K562 (cell line): Measurements from ENCODE around the gene HLF. TPM values are rescaled to one million over a fixed set of nuclear protein-coding genes. Genes with fewer than 3 reads are reported as not detected.

Experiments used
- ATAC-seq: fragments of 200-7000 bp; cut with Tn5 transposase; 3 replicates; pipeline ENCODE4 v1.9.1; 2020; ENCODE audit warnings: moderate library complexity
- BruUV-seq: library from RNA; stranded (reverse); fragments of 400-500 nt; replicated peaks from 2 replicates; lab custom pipeline; 2021; lab: Mats Ljungman, UMichigan
- CTCF ChIA-PET: fragments of 300-600 bp; formaldehyde crosslinking; extraction: SDS; loops from one replicate; lab custom pipeline; 2021; ENCODE audit warnings: low intra/inter-chr PET ratio; lab: Yijun Ruan, JAX
- POLR2A ChIA-PET: fragments of 300-600, 350-650 bp; sonication (Branson Sonifier 250); formaldehyde crosslinking; extraction: SDS; loops from one replicate; lab custom pipeline; 2021; ENCODE audit warnings: antibody characterized with exemption, inconsistent platforms; lab: Yijun Ruan, JAX
- DNase-seq, 4 experiments: peaks; one replicate each; pipeline versions ENCODE4 v3.0.0 to v3.0.0-alpha.2; 2011 to 2018; ENCODE audit warnings: low spot score in 3 of 4, mixed read lengths in 3 of 4; ENCODE audit errors: extremely low read depth in 1 of 4
- FAIRE-seq: peaks from 2 replicates; lab custom pipeline; 2011; peaks lifted over from hg19 to GRCh38; lab: Jason Lieb, UNC
- H2AFZ ChIP-seq: 2 replicates; pipeline ENCODE4 v1.6.0; 2011; ENCODE audit warnings: low read depth, low read length, control low read depth, inconsistent platforms
- H3K27ac ChIP-seq: fragments of 200-600 bp; 3 replicates; pipeline ENCODE4 v1.8.0; 2011; ENCODE audit warnings: low read depth, mild to moderate bottlenecking, control low read depth, inconsistent platforms, low read length, moderate library complexity, mixed read lengths; ENCODE audit errors: extremely low read depth
- H3K27me3 ChIP-seq, 2 experiments: fragments of 300-600 bp in 1 of 2; 2 replicates in 1 of 2; 3 replicates in 1 of 2; pipeline versions ENCODE4 v1.6.0 to v1.8.0; 2011; ENCODE audit warnings: inconsistent platforms in 2 of 2, low read length in 2 of 2, mild to moderate bottlenecking in 1 of 2, mixed read lengths in 1 of 2, moderate library complexity in 1 of 2; ENCODE audit not compliant: control insufficient read depth in 2 of 2, insufficient read depth in 2 of 2
- H3K36me3 ChIP-seq: fragments of 300-600 bp; 3 replicates; pipeline ENCODE4 v1.8.0; 2011; ENCODE audit warnings: mild to moderate bottlenecking, low read length, inconsistent platforms; ENCODE audit not compliant: control insufficient read depth, insufficient read depth
- H3K4me1 ChIP-seq, 2 experiments: fragments of 200-600 bp in 1 of 2; replicated peaks in 1 of 2; 2 replicates in 1 of 2; 3 replicates in 1 of 2; pipeline versions ENCODE4 v1.5.1 to v1.8.0; 2011; ENCODE audit warnings: inconsistent platforms in 2 of 2, low read length in 2 of 2, mild to moderate bottlenecking in 1 of 2, mixed read lengths in 1 of 2, moderate library complexity in 1 of 2; ENCODE audit not compliant: control insufficient read depth in 2 of 2, insufficient read depth in 2 of 2
- H3K4me2 ChIP-seq: 2 replicates; pipeline ENCODE4 v1.6.1; 2011; ENCODE audit warnings: low read length, control low read depth, inconsistent platforms, mixed read lengths; ENCODE audit not compliant: insufficient read depth
- H3K4me3 ChIP-seq: fragments of 200-600 bp; sonication (generic), shearing (Covaris generic); 2 replicates; pipeline ENCODE4 v1.5.1; 2016; ENCODE audit warnings: control low read depth, inconsistent platforms
- H3K79me2 ChIP-seq: fragments of 200-600 bp; 3 replicates; pipeline ENCODE4 v1.8.0; 2011; ENCODE audit warnings: low read length, inconsistent platforms; ENCODE audit not compliant: control insufficient read depth, insufficient read depth
- H3K9ac ChIP-seq, 2 experiments: 2 replicates each; pipeline versions ENCODE4 v1.6.0 to v1.6.1; 2011; ENCODE audit warnings: low read depth in 2 of 2, low read length in 2 of 2, control low read depth in 1 of 2, inconsistent platforms in 1 of 2, mild to moderate bottlenecking in 1 of 2, mixed read lengths in 1 of 2; ENCODE audit not compliant: insufficient read depth in 1 of 2
- H3K9me1 ChIP-seq: one replicate; pipeline ENCODE4 v1.6.0; 2011; ENCODE audit warnings: inconsistent platforms, mild to moderate bottlenecking, low read length, moderate library complexity; ENCODE audit not compliant: control insufficient read depth, insufficient read depth
- H3K9me3 ChIP-seq: replicated peaks from 2 replicates; pipeline ENCODE4 v1.5.1; 2011; ENCODE audit warnings: low read depth, low read length, inconsistent platforms; ENCODE audit not compliant: control insufficient read depth, insufficient read depth
- H4K20me1 ChIP-seq: replicated peaks from 2 replicates; pipeline ENCODE4 v1.6.1; 2011; ENCODE audit warnings: low read length, inconsistent platforms, mixed read lengths; ENCODE audit not compliant: control insufficient read depth, insufficient read depth
- C11orf30 ChIP-seq: fragments of 450-650 bp; IDR thresholded peaks from 2 replicates; pipeline ENCODE4 v1.6.1; 2016; ENCODE audit warnings: low read depth, mild to moderate bottlenecking
- CEBPB ChIP-seq: fragments of 450-650 bp; IDR thresholded peaks from 2 replicates; pipeline ENCODE4 v1.6.1; 2016; ENCODE audit warnings: missing genetic modification characterization, missing compliant biosample characterization
- CHCHD3 ChIP-seq: fragments of 250-450 bp; sonication (Bioruptor Pico); IDR thresholded peaks from 2 replicates; pipeline ENCODE4 v2.1.2; 2022; ENCODE audit warnings: mild to moderate bottlenecking
- EHMT2 ChIP-seq: fragments of 450-650 bp; IDR thresholded peaks from 2 replicates; pipeline ENCODE4 v1.6.1; 2018; ENCODE audit warnings: antibody characterized with exemption
- EP400 ChIP-seq: fragments of 450-650 bp; IDR thresholded peaks from 2 replicates; pipeline ENCODE4 v1.6.1; 2017; ENCODE audit warnings: antibody characterized with exemption, mild to moderate bottlenecking, moderate library complexity
- ESRRB ChIP-seq: fragments of 250-450 bp; sonication (Bioruptor Pico); IDR thresholded peaks from 2 replicates; pipeline ENCODE4 v1.5.0; 2020; ENCODE audit warnings: mild to moderate bottlenecking, moderate library complexity, borderline replicate concordance
- FOXJ3 ChIP-seq: sonication (generic); formaldehyde crosslinking; IDR thresholded peaks from 2 replicates; pipeline ENCODE4 v1.4.0; 2020; ENCODE audit warnings: mild to moderate bottlenecking, missing genetic modification reagents
- FUS ChIP-seq: fragments of 200-400 bp; formaldehyde crosslinking; optimal IDR thresholded peaks from 2 replicates; pipeline ENCODE3; 2017; ENCODE audit warnings: low read depth, low read length
- GATA2 ChIP-seq: sonication (generic); formaldehyde crosslinking; IDR thresholded peaks from 2 replicates; pipeline ENCODE4 v1.4.0; 2020; ENCODE audit warnings: mild to moderate bottlenecking, missing genetic modification reagents
- HNRNPLL ChIP-seq: fragments of 200-400 bp; formaldehyde crosslinking; IDR thresholded peaks from 2 replicates; pipeline ENCODE4 v1.6.1; 2017; ENCODE audit warnings: low read length, low read depth, mild to moderate bottlenecking; ENCODE audit not compliant: poor library complexity, severe bottlenecking
- ILK ChIP-seq: fragments of 450-650 bp; IDR thresholded peaks from 2 replicates; pipeline ENCODE4 v1.6.1; 2016; ENCODE audit warnings: missing genetic modification characterization, low read depth, mild to moderate bottlenecking, missing compliant biosample characterization, moderate library complexity, borderline replicate concordance
- KAT7 ChIP-seq: sonication (generic); formaldehyde crosslinking; IDR thresholded peaks from 2 replicates; pipeline ENCODE4 v1.8.0; 2022; ENCODE audit warnings: missing genetic modification reagents, mild to moderate bottlenecking, borderline replicate concordance
- NCOA2 ChIP-seq, 2 experiments: fragments of 450-650 bp; IDR thresholded peaks; 2 replicates each; pipeline ENCODE4 v1.6.1; 2018; ENCODE audit warnings: mild to moderate bottlenecking in 2 of 2, moderate library complexity in 1 of 2; ENCODE audit not compliant: partially characterized antibody in 2 of 2
- PHF21A ChIP-seq: fragments of 450-650 bp; IDR thresholded peaks from 2 replicates; pipeline ENCODE4 v1.6.1; 2017; ENCODE audit warnings: low read depth, borderline replicate concordance
- SRSF7 ChIP-seq: fragments of 200-400 bp; formaldehyde crosslinking; optimal IDR thresholded peaks from 2 replicates; pipeline ENCODE3; 2017; ENCODE audit warnings: mild to moderate bottlenecking, low read depth, low read length
- TAF9B ChIP-seq: fragments of 450-650 bp; IDR thresholded peaks from 2 replicates; pipeline ENCODE4 v1.6.1; 2018; ENCODE audit warnings: mild to moderate bottlenecking; ENCODE audit not compliant: partially characterized antibody
- TAL1 ChIP-seq: fragments of 450-650 bp; IDR thresholded peaks from 2 replicates; pipeline ENCODE4 v1.6.1; 2016; ENCODE audit warnings: mild to moderate bottlenecking
- ZNF717 ChIP-seq: fragments of 250-450 bp; sonication (Bioruptor Pico); IDR thresholded peaks from 2 replicates; pipeline ENCODE4 v1.5.0; 2021
- ZSCAN32 ChIP-seq: fragments of 450-650 bp; formaldehyde crosslinking; IDR thresholded peaks from 2 replicates; pipeline ENCODE4 v1.4.0; 2020; ENCODE audit warnings: mild to moderate bottlenecking, moderate library complexity
- WGBS: fragments of 100-300 bp; shearing (Covaris generic); methylation state at CpG from one replicate; pipeline ENCODE4 v1.1.6; 2016; ENCODE audit warnings: low coverage, mixed read lengths; ENCODE audit not compliant: insufficient coverage; ENCODE audit errors: missing lambda C conversion rate; 5-methylcytosine and 5-hydroxymethylcytosine counted together
- in situ Hi-C: fragments of 300-500 bp; cut with MboI; formaldehyde crosslinking; loops from 4 replicates; pipeline ENCODE4 v1.15.0; 2018; ENCODE audit warnings: inconsistent platforms, mixed read lengths
- intact Hi-C: fragments of 100-400 bp; cut with micrococcal nuclease; formaldehyde crosslinking; loops from 2 replicates; pipeline ENCODE4 v1.14.2; 2022
- polyA plus RNA-seq, 8 experiments: library from polyadenylated mRNA; depleted of rRNA in 4 of 8; stranded (reverse) in 5 of 8; unstranded in 3 of 8; fragments of >200 nt; fragmentation: Nextera tagmentation in 2 of 8; fragmentation: Illumina TruSeq in 1 of 8; extraction: Ambion mirVana in 2 of 8; extraction: Trizol in 1 of 8; gene quantifications; 2 replicates each; pipeline versions ENCODE4 v1.2.1 to v1.2.3, GENCODE V29; 2011 to 2014; ENCODE audit warnings: inconsistent platforms in 1 of 8, missing spikeins in 1 of 8
- total RNA-seq, 7 experiments: library from RNA; depleted of rRNA in 6 of 7; stranded (reverse); fragments of >200 nt in 6 of 7; fragmentation: Illumina TruSeq in 2 of 7; extraction: Trizol in 2 of 7; gene quantifications; 2 replicates each; pipeline versions ENCODE4 v1.2.1 to v1.2.3, GENCODE V29; 2011 to 2021; ENCODE audit warnings: low replicate concordance in 1 of 7
- TF ChIP-seq, protein P1 (sequence below), 2 experiments: IDR thresholded peaks in 1 of 2; conservative IDR thresholded peaks in 1 of 2; 2 replicates each; pipeline ENCODE4 v1.6.1; 2016; ENCODE audit warnings: low read depth in 2 of 2, mild to moderate bottlenecking in 1 of 2, missing compliant biosample characterization in 1 of 2, missing genetic modification characterization in 1 of 2, moderate library complexity in 1 of 2
- TF ChIP-seq, protein P2 (sequence below): sonication (generic); formaldehyde crosslinking; IDR thresholded peaks from 2 replicates; pipeline ENCODE4 v1.5.0; 2020; ENCODE audit warnings: missing genetic modification reagents

The HLF gene
- total and polyA plus RNA-seq, 9 of the 15 experiments (the other 6 are each of a cell fraction or from before 2014, with no cell fraction given): 0.03 to 0.24 (median 0.09) TPM

GRCh38 chr17:55219934-55220333 lies 44.8 kb upstream of the HLF start (continued):
- TF ChIP-seq TAF9B (no peak), GATA2 (no peak), CHCHD3 (CRISPR knock-in tag) (no peak)
- TF ChIP-seq, protein P1, sequence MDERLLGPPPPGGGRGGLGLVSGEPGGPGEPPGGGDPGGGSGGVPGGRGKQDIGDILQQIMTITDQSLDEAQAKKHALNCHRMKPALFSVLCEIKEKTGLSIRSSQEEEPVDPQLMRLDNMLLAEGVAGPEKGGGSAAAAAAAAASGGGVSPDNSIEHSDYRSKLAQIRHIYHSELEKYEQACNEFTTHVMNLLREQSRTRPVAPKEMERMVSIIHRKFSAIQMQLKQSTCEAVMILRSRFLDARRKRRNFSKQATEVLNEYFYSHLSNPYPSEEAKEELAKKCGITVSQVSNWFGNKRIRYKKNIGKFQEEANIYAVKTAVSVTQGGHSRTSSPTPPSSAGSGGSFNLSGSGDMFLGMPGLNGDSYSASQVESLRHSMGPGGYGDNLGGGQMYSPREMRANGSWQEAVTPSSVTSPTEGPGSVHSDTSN (CRISPR knock-in tag; IDR thresholded peaks at IDR 0.05; ENCODE audit: low read depth): no peak
- TF ChIP-seq, protein P1 (tag; conservative IDR thresholded peaks at IDR 0.05; ENCODE audit: low read depth): no peak

DNA sequence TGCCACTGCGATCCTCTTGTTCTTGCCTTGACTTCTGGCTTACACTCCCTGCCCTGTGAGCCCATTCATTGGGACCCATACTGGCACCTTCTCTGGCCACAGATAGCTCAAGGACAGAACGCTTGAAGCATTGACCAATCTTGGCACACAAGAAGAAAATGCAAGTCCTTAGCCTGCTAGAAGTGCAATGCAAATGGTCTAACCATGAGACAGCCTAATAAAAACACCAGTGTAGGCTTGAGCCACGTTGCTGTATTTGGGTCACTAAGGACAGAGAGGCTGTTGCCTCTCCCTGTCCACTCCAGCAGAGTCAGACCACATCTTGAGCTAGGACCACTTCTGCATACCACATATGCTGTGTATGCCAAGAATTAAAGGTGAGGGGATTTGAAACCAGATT lies 41.2 kb upstream of the HLF start:
- Histone ChIP-seq H3K27me3 (peaks cover 10 to 19% of the 10 kb centered on the region in 2 experiments; a peak in 4 of 5 replicates), H3K79me2 (no peaks in the 10 kb centered on the region), H2AFZ (no peak overlapping the region), H3K36me3 (no peaks in the 10 kb centered on the region), H3K4me3 (no peak overlapping the region), H4K20me1 (no peaks in the 10 kb centered on the region), H3K9ac (no peak overlapping the region), H3K9me3 (no peaks in the 10 kb centered on the region; the same call in 1 of the 2 replicates), H3K9me1 (no peaks in the 10 kb centered on the region), H3K4me1 (no peaks in the 10 kb centered on the region), H3K4me2 (no peak overlapping the region), H3K27ac (no peak overlapping the region)
- in situ Hi-C loops (no loop called here), intact Hi-C loops (no loop called here)
- CTCF ChIA-PET: no interaction called here
- ATAC-seq: no peak
- TF ChIP-seq ZNF717 (CRISPR knock-in tag) (no peak), C11orf30 (no peak), NCOA2 (IDR thresholded peaks at IDR 0.05; ENCODE audit: partially characterized antibody in 2 of 2) (no peak), EHMT2 (no peak), ILK (no peak), ESRRB (CRISPR knock-in tag) (no peak), EP400 (no peak), TAL1 (no peak), ZSCAN32 (CRISPR knock-in tag) (no peak), PHF21A (no peak), FUS (no peak), CEBPB (tag) (no peak), SRSF7 (no peak), HNRNPLL (no peak), FOXJ3 (CRISPR knock-in tag) (no peak), KAT7 (CRISPR knock-in tag) (no peak)
- TF ChIP-seq, protein P2, sequence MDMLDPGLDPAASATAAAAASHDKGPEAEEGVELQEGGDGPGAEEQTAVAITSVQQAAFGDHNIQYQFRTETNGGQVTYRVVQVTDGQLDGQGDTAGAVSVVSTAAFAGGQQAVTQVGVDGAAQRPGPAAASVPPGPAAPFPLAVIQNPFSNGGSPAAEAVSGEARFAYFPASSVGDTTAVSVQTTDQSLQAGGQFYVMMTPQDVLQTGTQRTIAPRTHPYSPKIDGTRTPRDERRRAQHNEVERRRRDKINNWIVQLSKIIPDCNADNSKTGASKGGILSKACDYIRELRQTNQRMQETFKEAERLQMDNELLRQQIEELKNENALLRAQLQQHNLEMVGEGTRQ (CRISPR knock-in tag): no peak
- 3% methylated on average over 3 of the region's 3 CpGs for WGBS
- POLR2A ChIA-PET: interaction anchor here (2.1 kb wide), 1 partner anchor 8 kb away, joined by 6 read pairs; no protein-coding TSS in a partner anchor
- no peak for DNase-seq
- no peak for FAIRE-seq
- no TSS peak for BruUV-seq
